Esophagus squamous epithelium (tissue), 4 donors: ENCODE results near the gene PADI1.

Experiments used
- CTCF ChIP-seq, 6 experiments: fragments of 450-650 bp in 4 of 6; fragments of 200-600 bp in 2 of 6; sonication (generic) in 2 of 6; IDR thresholded peaks; one replicate each; pipeline ENCODE4 v1.5.1; 2016 to 2019; ENCODE audit warnings: antibody characterized with exemption in 6 of 6, mild to moderate bottlenecking in 4 of 6, moderate library complexity in 4 of 6
- POLR2A ChIP-seq, 4 donors: fragments of 450-650 bp; IDR thresholded peaks; one replicate each; pipeline ENCODE4 v1.6.1; 2017; ENCODE audit warnings: antibody characterized with exemption in 4 of 4, mild to moderate bottlenecking in 4 of 4, moderate library complexity in 3 of 4

GRCh38 chr1:17248781-17249180 lies 43.9 kb downstream of the PADI1 start, which contains the start of gene PADI3:
- TF ChIP-seq CTCF (IDR thresholded peaks at IDR 0.05) (no peak), POLR2A (IDR thresholded peaks at IDR 0.05) (no peak)
